HG03025 (cell line): ENCODE measurements around the gene ZC3H15.
"Not testable (repeated sequence)": the region's sequence is repeated elsewhere in the genome, so short reads cannot be mapped to it uniquely, and the experiment has no call there.

Experiments
- ATAC-seq: cut with Tn5 transposase; IDR thresholded peaks from one replicate; pipeline ENCODE4 v1.9.1; 2021; ENCODE audit warnings: mild to moderate bottlenecking, moderate library complexity; ENCODE audit not compliant: unreplicated experiment, low FRiP score

The ZC3H15 gene

GRCh38 chr2:186485871-186486650, at the start of gene ZC3H15:
Gene ZC3H15, plus strand, starts transcription at chr2:186486260. Its CDS starts 123 bp downstream, at chr2:186486383.
- peak; percentile 86 for ATAC-seq

- no peak for ATAC-seq
These were observed 48.3 kb upstream of the ZC3H15 start for GRCh38 chr2:186437719-186438118.

GRCh38 chr2:186439673-186440095, 46.4 kb upstream of the ZC3H15 start:
- not testable (repeated sequence) for ATAC-seq

GRCh38 chr2:186440506-186440905, 45.6 kb upstream of the ZC3H15 start:
- no peak for ATAC-seq

- no peak for ATAC-seq
These were observed 43.2 kb upstream of the ZC3H15 start for GRCh38 chr2:186442885-186443284.

- no peak for ATAC-seq
These were observed 42.2 kb upstream of the ZC3H15 start for GRCh38 chr2:186443851-186444250.

GRCh38 chr2:186445506-186445905, 40.6 kb upstream of the ZC3H15 start:
- ATAC-seq, result no peak

GRCh38 chr2:186455613-186456012, 30.4 kb upstream of the ZC3H15 start:
- ATAC-seq, result no peak

GRCh38 chr2:186456941-186457340, 29.1 kb upstream of the ZC3H15 start:
- ATAC-seq, result no peak

GRCh38 chr2:186457908-186458307, 28.2 kb upstream of the ZC3H15 start:
- no peak for ATAC-seq

GRCh38 chr2:186459009-186459408, 27.1 kb upstream of the ZC3H15 start:
- ATAC-seq, result no peak

- ATAC-seq, result no peak
These were observed 25.6 kb upstream of the ZC3H15 start for GRCh38 chr2:186460465-186460864.

GRCh38 chr2:186466743-186467142, 19.3 kb upstream of the ZC3H15 start:
- ATAC-seq, result no peak

GRCh38 chr2:186467421-186467820, 18.6 kb upstream of the ZC3H15 start:
- no peak for ATAC-seq

- ATAC-seq, result not testable (repeated sequence)
These were observed 13.2 kb upstream of the ZC3H15 start for GRCh38 chr2:186472722-186473493.

- ATAC-seq, result not testable (repeated sequence)
These were observed 11.8 kb upstream of the ZC3H15 start for GRCh38 chr2:186474239-186474638.

- no peak for ATAC-seq
These were observed 8.3 kb upstream of the ZC3H15 start for GRCh38 chr2:186477790-186478189.

GRCh38 chr2:186480991-186481390, 5.1 kb upstream of the ZC3H15 start:
- ATAC-seq, result no peak

- ATAC-seq, result no peak
These were observed 1.9 kb upstream of the ZC3H15 start for GRCh38 chr2:186484062-186484735.

- peak; percentile 48 for ATAC-seq
These were observed 537 bp upstream of the ZC3H15 start for GRCh38 chr2:186485576-186485870.
